Erythroblast (primary cell): Measurements from ENCODE around the gene SMU1.

ENCODE experiments used
- GATA1 ChIP-seq: IDR thresholded peaks from 2 replicates; pipeline ENCODE4 v1.6.1; 2011; ENCODE audit warnings: low read depth, mild to moderate bottlenecking, control low read depth, low read length, moderate library complexity
- POLR2A ChIP-seq: IDR thresholded peaks from 2 replicates; pipeline ENCODE4 v1.6.1; 2011; ENCODE audit warnings: mild to moderate bottlenecking, low read length

GRCh38 chr9:33097192-33097591 lies 20.7 kb upstream of the SMU1 start:
- TF ChIP-seq POLR2A (no peak), GATA1 (no peak)
